ENCODE data around the gene RYK. TPM values are rescaled to one million over a fixed set of nuclear protein-coding genes. Genes with fewer than 3 reads are reported as not detected.

Gene RYK
- total RNA-seq, 1 experiment from 2014 or later, result 60.6 TPM

DNA sequence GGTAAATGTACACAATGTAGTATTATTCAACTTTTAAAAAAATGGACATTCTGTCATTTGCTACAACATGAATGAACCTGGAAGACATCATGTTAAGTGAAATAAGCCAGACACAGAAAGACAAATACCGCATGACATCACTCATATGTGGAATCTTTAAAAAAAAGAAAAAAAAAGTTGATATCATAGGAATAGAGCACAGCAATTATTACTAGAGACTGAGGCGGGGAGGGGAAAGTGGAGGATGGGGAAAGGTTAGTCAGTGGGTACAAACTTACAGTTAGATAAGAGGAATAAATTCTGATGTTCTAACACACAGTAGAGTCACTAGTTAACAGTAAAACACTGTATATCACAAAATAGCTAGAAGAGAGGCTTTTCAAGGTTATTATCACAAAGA lies 22.2 kb downstream of the RYK start:
- H4K20me1 ChIP-seq (ENCODE audit: control insufficient read depth, insufficient read depth, insufficient read length), result no peaks in the 10 kb centered on the region
- no peak overlapping the region for H3K27ac Mint-ChIP-seq

More for the DNA sequence above, 22.2 kb downstream of the RYK start:
- H3T11ph ChIP-seq (ENCODE audit: low read length), result no peak overlapping the region
- no peak overlapping the region for H3K4me3 Mint-ChIP-seq
- no peak overlapping the region for H3K27ac ChIP-seq (ENCODE audit: insufficient read length, low read depth, low read length)
- no peak overlapping the region for H3K56ac ChIP-seq (ENCODE audit: insufficient read length, low read depth, low read length)
- no peak overlapping the region for H2AK5ac ChIP-seq (ENCODE audit: insufficient read length, low read length)
- H3K79me1 ChIP-seq (ENCODE audit: insufficient read depth, low read depth, low read length, poor library complexity, severe bottlenecking), result peaks cover 5% of the 10 kb centered on the region
- no peak overlapping the region for H2BK120ac ChIP-seq (ENCODE audit: low read depth, low read length, poor library complexity, severe bottlenecking)
- no peak overlapping the region for H2BK12ac ChIP-seq (ENCODE audit: insufficient read length, low read depth, low read length)
- no peak overlapping the region for H3K18ac ChIP-seq (ENCODE audit: insufficient read length, low read depth, low read length)
- no peak overlapping the region for H4K5ac ChIP-seq (ENCODE audit: insufficient read length, low read depth, low read length)
- H3K4me1 ChIP-seq (ENCODE audit: insufficient read depth, low read length), result no peaks in the 10 kb centered on the region; the same call in 1 of the 2 replicates
- H3K23me2 ChIP-seq (ENCODE audit: insufficient read length, low read depth, low read length, poor library complexity, severe bottlenecking), result no peaks in the 10 kb centered on the region
- H3K14ac ChIP-seq (ENCODE audit: insufficient read depth, low read length), result no peak overlapping the region
- H4K91ac ChIP-seq (ENCODE audit: insufficient read length, low read depth, low read length), result no peak overlapping the region
- peaks cover 28 to 42% of the 10 kb centered on the region in 2 experiments for H3K4me1 Mint-ChIP-seq
- DNase-seq, result no peak
- no peaks in the 10 kb centered on the region for H3K27me3 ChIP-seq (ENCODE audit: insufficient read depth, low read length)
- H3K9ac ChIP-seq (ENCODE audit: extremely low read depth, insufficient read length, low read length), result no peak overlapping the region
- no peaks in the 10 kb centered on the region; a peak in 2 of 7 replicates for H3K36me3 Mint-ChIP-seq (ENCODE audit: insufficient read depth in 1 of 3, low read depth in 3 of 3)
- H2BK5ac ChIP-seq (ENCODE audit: insufficient read length, low read length), result no peak overlapping the region
- H3K9me3 Mint-ChIP-seq, result no peaks in the 10 kb centered on the region
- H2BK15ac ChIP-seq (ENCODE audit: low read depth, low read length), result no peak overlapping the region
- no CpG with 5 or more reads among the region's 2 CpGs for WGBS (ENCODE audit: extremely low coverage, insufficient read length, low lambda C conversion rate)
- H3K79me2 ChIP-seq (ENCODE audit: insufficient read depth, low read length), result peaks cover 29% of the 10 kb centered on the region; the same call in 1 of the 2 replicates
- no peak overlapping the region for H3K4ac ChIP-seq (ENCODE audit: low read depth, low read length)
- H3K9me3 ChIP-seq (ENCODE audit: control insufficient read depth, low read depth, low read length), result no peaks in the 10 kb centered on the region
- H2AFZ ChIP-seq (ENCODE audit: low read length), result no peak overlapping the region
- no peak overlapping the region for H4K8ac ChIP-seq (replicated peaks; ENCODE audit: insufficient read length, low read depth, low read length)
- no peak overlapping the region for H2BK20ac ChIP-seq (ENCODE audit: low read depth, low read length, poor library complexity, severe bottlenecking)
- TF ChIP-seq, protein P1, sequence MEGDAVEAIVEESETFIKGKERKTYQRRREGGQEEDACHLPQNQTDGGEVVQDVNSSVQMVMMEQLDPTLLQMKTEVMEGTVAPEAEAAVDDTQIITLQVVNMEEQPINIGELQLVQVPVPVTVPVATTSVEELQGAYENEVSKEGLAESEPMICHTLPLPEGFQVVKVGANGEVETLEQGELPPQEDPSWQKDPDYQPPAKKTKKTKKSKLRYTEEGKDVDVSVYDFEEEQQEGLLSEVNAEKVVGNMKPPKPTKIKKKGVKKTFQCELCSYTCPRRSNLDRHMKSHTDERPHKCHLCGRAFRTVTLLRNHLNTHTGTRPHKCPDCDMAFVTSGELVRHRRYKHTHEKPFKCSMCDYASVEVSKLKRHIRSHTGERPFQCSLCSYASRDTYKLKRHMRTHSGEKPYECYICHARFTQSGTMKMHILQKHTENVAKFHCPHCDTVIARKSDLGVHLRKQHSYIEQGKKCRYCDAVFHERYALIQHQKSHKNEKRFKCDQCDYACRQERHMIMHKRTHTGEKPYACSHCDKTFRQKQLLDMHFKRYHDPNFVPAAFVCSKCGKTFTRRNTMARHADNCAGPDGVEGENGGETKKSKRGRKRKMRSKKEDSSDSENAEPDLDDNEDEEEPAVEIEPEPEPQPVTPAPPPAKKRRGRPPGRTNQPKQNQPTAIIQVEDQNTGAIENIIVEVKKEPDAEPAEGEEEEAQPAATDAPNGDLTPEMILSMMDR (conservative IDR thresholded peaks at IDR 0.05), result no peak
- no peak overlapping the region for H3K4me2 ChIP-seq (ENCODE audit: insufficient read depth, insufficient read length, low read length)
- H3K23ac ChIP-seq (ENCODE audit: insufficient read length, low read depth, low read length), result no peak overlapping the region
- H3K27me3 Mint-ChIP-seq (ENCODE audit: low read depth), result no peaks in the 10 kb centered on the region
